Prostate gland (tissue), 2 donors: ENCODE measurements around the gene KDM4C.

Source experiments
- CTCF ChIP-seq, 4 experiments: fragments of 200-600 bp in 2 of 4; fragments of 450-650 bp in 2 of 4; sonication (generic) in 2 of 4; IDR thresholded peaks; 1 replicate in 3 of 4; 2 replicates in 1 of 4; pipeline ENCODE4 v1.5.1; 2016 to 2019; ENCODE audit warnings: antibody characterized with exemption in 4 of 4, mild to moderate bottlenecking in 2 of 4, moderate library complexity in 2 of 4
- POLR2A ChIP-seq: fragments of 450-650 bp; IDR thresholded peaks from one replicate; pipeline ENCODE4 v1.6.1; 2016; ENCODE audit warnings: antibody characterized with exemption, mild to moderate bottlenecking

- TF ChIP-seq POLR2A: no peak
- TF ChIP-seq CTCF (IDR thresholded peaks at IDR 0.05): no peak
Observed at GRCh38 chr9:6715755-6716643, 41.8 kb upstream of the KDM4C start.
